SJCRH30 (cell line): ENCODE measurements around the gene LDLRAD4. TPM values are rescaled to one million over a fixed set of nuclear protein-coding genes. Genes with fewer than 3 reads are reported as not detected.

Source experiments
- DNase-seq, 2 experiments: peaks; one replicate each; pipeline ENCODE4 v3.0.0-alpha.2; 2015 to 2020
- H3K27ac ChIP-seq: fragments of 250-450 bp; sonication (Bioruptor Pico); 2 replicates; pipeline ENCODE4 v1.5.1; 2020; ENCODE audit warnings: mild to moderate bottlenecking, moderate library complexity
- H3K27me3 ChIP-seq: fragments of 250-450 bp; sonication (Bioruptor Pico); 2 replicates; pipeline ENCODE4 v1.5.1; 2020; ENCODE audit warnings: mild to moderate bottlenecking, moderate library complexity
- H3K36me3 ChIP-seq: fragments of 250-450 bp; sonication (Bioruptor Pico); 2 replicates; pipeline ENCODE4 v1.5.1; 2020; ENCODE audit warnings: mild to moderate bottlenecking, moderate library complexity
- H3K4me1 ChIP-seq: fragments of 250-450 bp; sonication (Bioruptor Pico); 2 replicates; pipeline ENCODE4 v1.5.1; 2020; ENCODE audit warnings: mild to moderate bottlenecking, moderate library complexity
- H3K4me3 ChIP-seq: fragments of 250-450 bp; sonication (Bioruptor Pico); 2 replicates; pipeline ENCODE4 v1.5.1; 2020; ENCODE audit warnings: mild to moderate bottlenecking, moderate library complexity
- H3K9me3 ChIP-seq: fragments of 250-450 bp; sonication (Bioruptor Pico); replicated peaks from 2 replicates; pipeline ENCODE4 v1.5.1; 2020; ENCODE audit warnings: mild to moderate bottlenecking, moderate library complexity
- total RNA-seq: library from RNA; depleted of rRNA; stranded (reverse); fragments of >200 nt; shearing (Covaris generic); gene quantifications from 2 replicates; pipeline ENCODE4 v1.2.3, GENCODE V29; 2014

LDLRAD4 gene
- total RNA-seq, 1 experiment from 2014 or later: 0.26 TPM

- H3K27ac ChIP-seq: no peak overlapping the region
- H3K9me3 ChIP-seq: no peaks in the 10 kb centered on the region
- DNase-seq: no peak
- H3K27me3 ChIP-seq: no peaks in the 10 kb centered on the region
- no peaks in the 10 kb centered on the region for H3K4me1 ChIP-seq
- no peaks in the 10 kb centered on the region for H3K36me3 ChIP-seq
- no peak overlapping the region for H3K4me3 ChIP-seq
These were observed 50.4 kb downstream of the LDLRAD4 start for GRCh38 chr18:13269013-13269280.

- Histone ChIP-seq H3K4me3 (no peak overlapping the region), H3K4me1 (no peaks in the 10 kb centered on the region), H3K27me3 (no peaks in the 10 kb centered on the region), H3K36me3 (no peaks in the 10 kb centered on the region), H3K27ac (no peak overlapping the region), H3K9me3 (no peaks in the 10 kb centered on the region)
- no peak for DNase-seq
These were observed 51.0 kb downstream of the LDLRAD4 start for GRCh38 chr18:13269521-13270011.

- Histone ChIP-seq H3K36me3 (no peaks in the 10 kb centered on the region), H3K4me3 (no peak overlapping the region), H3K9me3 (no peaks in the 10 kb centered on the region), H3K27ac (no peak overlapping the region), H3K4me1 (no peaks in the 10 kb centered on the region), H3K27me3 (no peaks in the 10 kb centered on the region)
- no peak for DNase-seq
These were observed 51.8 kb downstream of the LDLRAD4 start for GRCh38 chr18:13270279-13270855.

- no peaks in the 10 kb centered on the region for H3K4me1 ChIP-seq
- no peaks in the 10 kb centered on the region for H3K36me3 ChIP-seq
- no peak for DNase-seq
- H3K27ac ChIP-seq: no peak overlapping the region
- no peak overlapping the region for H3K4me3 ChIP-seq
- no peaks in the 10 kb centered on the region for H3K9me3 ChIP-seq
- no peaks in the 10 kb centered on the region for H3K27me3 ChIP-seq
These were observed 52.8 kb downstream of the LDLRAD4 start for GRCh38 chr18:13271302-13271911.

- Histone ChIP-seq H3K27ac (no peak overlapping the region), H3K27me3 (no peaks in the 10 kb centered on the region), H3K4me1 (no peaks in the 10 kb centered on the region), H3K36me3 (no peaks in the 10 kb centered on the region), H3K9me3 (no peaks in the 10 kb centered on the region), H3K4me3 (no peak overlapping the region)
- DNase-seq: no peak
These were observed 53.9 kb downstream of the LDLRAD4 start for GRCh38 chr18:13272416-13272815.

GRCh38 chr18:13273800-13274199, 55.2 kb downstream of the LDLRAD4 start:
- H3K27me3 ChIP-seq: no peaks in the 10 kb centered on the region

GRCh38 chr18:13275075-13275474, 56.5 kb downstream of the LDLRAD4 start:
- H3K4me3 ChIP-seq: no peak overlapping the region
- no peak for DNase-seq
- H3K36me3 ChIP-seq: no peaks in the 10 kb centered on the region
- H3K9me3 ChIP-seq: no peaks in the 10 kb centered on the region
- H3K27ac ChIP-seq: no peak overlapping the region
- no peaks in the 10 kb centered on the region for H3K4me1 ChIP-seq
- no peaks in the 10 kb centered on the region for H3K27me3 ChIP-seq

More at GRCh38 chr18:13273800-13274199, 55.2 kb downstream of the LDLRAD4 start:
- H3K36me3 ChIP-seq: no peaks in the 10 kb centered on the region
- H3K27ac ChIP-seq: no peak overlapping the region
- H3K4me1 ChIP-seq: no peaks in the 10 kb centered on the region
- no peak for DNase-seq
- H3K9me3 ChIP-seq: no peaks in the 10 kb centered on the region
- no peak overlapping the region for H3K4me3 ChIP-seq

- no peaks in the 10 kb centered on the region for H3K4me1 ChIP-seq
- no peak for DNase-seq
- no peak overlapping the region for H3K4me3 ChIP-seq
- no peaks in the 10 kb centered on the region for H3K36me3 ChIP-seq
- no peaks in the 10 kb centered on the region for H3K27me3 ChIP-seq
- H3K9me3 ChIP-seq: no peaks in the 10 kb centered on the region
- no peak overlapping the region for H3K27ac ChIP-seq
These were observed 58.3 kb downstream of the LDLRAD4 start for GRCh38 chr18:13276530-13277520.

- Histone ChIP-seq H3K4me3 (no peak overlapping the region), H3K4me1 (no peaks in the 10 kb centered on the region), H3K9me3 (no peaks in the 10 kb centered on the region), H3K36me3 (no peaks in the 10 kb centered on the region), H3K27me3 (no peaks in the 10 kb centered on the region), H3K27ac (no peak overlapping the region)
- no peak for DNase-seq
These were observed 59.6 kb downstream of the LDLRAD4 start for GRCh38 chr18:13278062-13278630.

- no peaks in the 10 kb centered on the region for H3K27me3 ChIP-seq
- no peak overlapping the region for H3K27ac ChIP-seq
- H3K9me3 ChIP-seq: no peaks in the 10 kb centered on the region
- no peaks in the 10 kb centered on the region for H3K4me1 ChIP-seq
- DNase-seq: no peak
- H3K4me3 ChIP-seq: no peak overlapping the region
- no peaks in the 10 kb centered on the region for H3K36me3 ChIP-seq
These were observed 60.9 kb downstream of the LDLRAD4 start for GRCh38 chr18:13279181-13280069.

GRCh38 chr18:13280070-13280795, 61.7 kb downstream of the LDLRAD4 start:
- no peak overlapping the region for H3K27ac ChIP-seq
- H3K4me3 ChIP-seq: no peak overlapping the region
- no peaks in the 10 kb centered on the region for H3K36me3 ChIP-seq
- DNase-seq: no peak
- no peaks in the 10 kb centered on the region for H3K9me3 ChIP-seq
- H3K4me1 ChIP-seq: no peaks in the 10 kb centered on the region
- H3K27me3 ChIP-seq: no peaks in the 10 kb centered on the region

GRCh38 chr18:13281406-13281805, 62.8 kb downstream of the LDLRAD4 start:
- Histone ChIP-seq H3K4me3 (no peak overlapping the region), H3K27ac (no peak overlapping the region), H3K36me3 (no peaks in the 10 kb centered on the region), H3K27me3 (no peaks in the 10 kb centered on the region), H3K4me1 (no peaks in the 10 kb centered on the region), H3K9me3 (no peaks in the 10 kb centered on the region)
- no peak for DNase-seq

GRCh38 chr18:13283746-13284145, 65.2 kb downstream of the LDLRAD4 start:
- H3K36me3 ChIP-seq: no peaks in the 10 kb centered on the region
- no peak overlapping the region for H3K27ac ChIP-seq
- H3K4me3 ChIP-seq: no peak overlapping the region
- H3K9me3 ChIP-seq: no peaks in the 10 kb centered on the region
- no peaks in the 10 kb centered on the region for H3K27me3 ChIP-seq
- H3K4me1 ChIP-seq: no peaks in the 10 kb centered on the region
- DNase-seq: no peak
